ENCODE data around the gene MAPRE3. TPM values are rescaled to one million over a fixed set of nuclear protein-coding genes. Genes with fewer than 3 reads are reported as not detected.

MAPRE3 gene
- total and polyA plus RNA-seq, 10 donors: 5.2 to 17.9 (median 11.9) TPM

- TF ChIP-seq POLR2AphosphoS5 (IDR thresholded peaks at IDR 0.05) (no peak), POLR2A (IDR thresholded peaks at IDR 0.05) (no peak)
- TF ChIP-seq, protein P1, sequence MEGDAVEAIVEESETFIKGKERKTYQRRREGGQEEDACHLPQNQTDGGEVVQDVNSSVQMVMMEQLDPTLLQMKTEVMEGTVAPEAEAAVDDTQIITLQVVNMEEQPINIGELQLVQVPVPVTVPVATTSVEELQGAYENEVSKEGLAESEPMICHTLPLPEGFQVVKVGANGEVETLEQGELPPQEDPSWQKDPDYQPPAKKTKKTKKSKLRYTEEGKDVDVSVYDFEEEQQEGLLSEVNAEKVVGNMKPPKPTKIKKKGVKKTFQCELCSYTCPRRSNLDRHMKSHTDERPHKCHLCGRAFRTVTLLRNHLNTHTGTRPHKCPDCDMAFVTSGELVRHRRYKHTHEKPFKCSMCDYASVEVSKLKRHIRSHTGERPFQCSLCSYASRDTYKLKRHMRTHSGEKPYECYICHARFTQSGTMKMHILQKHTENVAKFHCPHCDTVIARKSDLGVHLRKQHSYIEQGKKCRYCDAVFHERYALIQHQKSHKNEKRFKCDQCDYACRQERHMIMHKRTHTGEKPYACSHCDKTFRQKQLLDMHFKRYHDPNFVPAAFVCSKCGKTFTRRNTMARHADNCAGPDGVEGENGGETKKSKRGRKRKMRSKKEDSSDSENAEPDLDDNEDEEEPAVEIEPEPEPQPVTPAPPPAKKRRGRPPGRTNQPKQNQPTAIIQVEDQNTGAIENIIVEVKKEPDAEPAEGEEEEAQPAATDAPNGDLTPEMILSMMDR (IDR thresholded peaks at IDR 0.05 in 8 of 11, conservative IDR thresholded peaks at IDR 0.05 in 3 of 11): no peak
- Histone ChIP-seq H3K27ac (no peak overlapping the region), H3K27me3 (replicated peaks in 1 of 7) (peaks cover 0 to 31% (median 4%) of the 10 kb centered on the region in 7 donors), H3K4me3 (no peak overlapping the region), H3K36me3 (no peaks in the 10 kb centered on the region), H3K4me1 (peaks cover 0 to 2% (median 0%) of the 10 kb centered on the region in 6 donors), H3K9me3 (no peaks in the 10 kb centered on the region)
- WGBS, 5 donors: 74 to 80% (median 76%) methylated on average over 6 to 10 of the region's 10 CpGs
- intact Hi-C loops (cut with DNase I; ENCODE audit: low total_unique reads): no loop called here
- DNase-seq: no peak
Measured at GRCh38 chr2:26938399-26939118, 31.9 kb upstream of the MAPRE3 start.

DNA sequence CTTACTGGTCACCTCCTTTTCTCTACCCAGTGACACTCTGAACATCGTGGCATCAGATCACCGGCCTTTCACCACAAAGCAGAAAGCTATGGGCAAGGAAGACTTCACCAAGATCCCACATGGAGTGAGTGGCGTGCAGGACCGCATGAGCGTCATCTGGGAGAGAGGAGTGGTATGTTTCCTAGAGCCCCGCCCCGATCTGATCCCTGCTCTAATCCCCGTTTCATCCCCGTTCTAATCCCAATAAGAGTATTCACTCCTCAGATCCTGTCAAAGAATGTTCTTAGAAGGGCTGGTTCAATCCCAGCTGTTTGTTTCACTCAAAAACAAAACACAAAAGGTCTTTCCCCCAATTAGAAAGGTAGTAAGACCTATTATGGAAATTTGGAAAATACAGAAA, 30.4 kb upstream of the MAPRE3 start:
- DNase-seq: no peak
- Histone ChIP-seq H3K27me3 (replicated peaks in 1 of 7) (peaks cover 0 to 39% (median 4%) of the 10 kb centered on the region in 7 donors), H3K9me3 (no peaks in the 10 kb centered on the region), H3K36me3 (no peaks in the 10 kb centered on the region), H3K4me1 (peaks cover 0 to 2% (median 0%) of the 10 kb centered on the region in 6 donors), H3K4me3 (no peak overlapping the region), H3K27ac (no peak overlapping the region)
- TF ChIP-seq, protein P1 (IDR thresholded peaks at IDR 0.05 in 8 of 11, conservative IDR thresholded peaks at IDR 0.05 in 3 of 11): no peak
- TF ChIP-seq POLR2A (IDR thresholded peaks at IDR 0.05) (no peak), POLR2AphosphoS5 (IDR thresholded peaks at IDR 0.05) (no peak)
- 89 to 96% (median 92%) methylated on average over 9 of the region's 9 CpGs for WGBS, 5 donors
- intact Hi-C loops (cut with DNase I; ENCODE audit: low total_unique reads): no loop called here

DNA sequence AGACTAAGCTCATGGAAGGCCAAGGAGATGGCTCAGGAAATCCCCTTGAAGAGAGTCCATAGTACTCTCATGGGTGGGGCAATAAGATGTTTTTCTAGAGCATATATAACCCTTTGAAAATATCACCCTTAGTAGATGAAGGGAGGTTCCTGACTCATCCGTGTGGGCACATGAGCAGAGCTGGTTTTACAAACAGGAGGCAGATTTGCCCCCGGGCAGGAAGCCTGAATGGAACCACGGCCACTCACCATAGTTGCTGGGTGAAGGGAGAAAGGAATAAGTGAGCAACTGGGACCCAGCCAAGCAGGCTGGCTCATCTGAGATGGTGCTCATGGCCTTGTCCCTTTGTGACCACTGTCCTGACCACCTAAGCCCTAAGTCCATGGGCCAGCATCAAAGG, 29.0 kb upstream of the MAPRE3 start:
- no peak for TF ChIP-seq POLR2AphosphoS5 (IDR thresholded peaks at IDR 0.05)
- TF ChIP-seq, protein P1 (IDR thresholded peaks at IDR 0.05 in 8 of 11, conservative IDR thresholded peaks at IDR 0.05 in 3 of 11): no peak
- no peak for TF ChIP-seq POLR2A (IDR thresholded peaks at IDR 0.05)
- Histone ChIP-seq H3K9me3 (no peaks in the 10 kb centered on the region), H3K27me3 (replicated peaks in 1 of 7) (peaks cover 0 to 43% (median 4%) of the 10 kb centered on the region in 7 donors), H3K36me3 (no peaks in the 10 kb centered on the region), H3K27ac (no peak overlapping the region), H3K4me1 (peaks cover 0 to 3% (median under 1%) of the 10 kb centered on the region in 6 donors), H3K4me3 (no peak overlapping the region)
- DNase-seq: no peak
- intact Hi-C loops (cut with DNase I; ENCODE audit: low total_unique reads): no loop called here
- 67 to 87% (median 81%) methylated on average over 3 of the region's 3 CpGs for WGBS, 5 donors

- Histone ChIP-seq H3K36me3 (no peaks in the 10 kb centered on the region), H3K27me3 (replicated peaks in 1 of 7) (peaks cover 0 to 54% (median 4%) of the 10 kb centered on the region in 7 donors), H3K27ac (no peak overlapping the region), H3K9me3 (no peaks in the 10 kb centered on the region), H3K4me1 (peaks cover 0 to 13% (median 5%) of the 10 kb centered on the region in 6 donors), H3K4me3 (no peak overlapping the region)
- 31 to 36% (median 32%) methylated on average over 27 to 28 of the region's 28 CpGs for WGBS, 5 donors
- TF ChIP-seq POLR2AphosphoS5 (IDR thresholded peaks at IDR 0.05) (no peak), POLR2A (IDR thresholded peaks at IDR 0.05) (no peak)
- TF ChIP-seq, protein P1 (IDR thresholded peaks at IDR 0.05 in 8 of 11, conservative IDR thresholded peaks at IDR 0.05 in 3 of 11): peak; percentile 21 to 84 (median 71)
- intact Hi-C loops (cut with DNase I; ENCODE audit: low total_unique reads): loop anchor here (2.0 kb wide), 1 partner anchor 96 kb away; no protein-coding TSS in a partner anchor
- DNase-seq: peak; percentile 85
Measured at GRCh38 chr2:26942543-26943295, 27.7 kb upstream of the MAPRE3 start.
